Measurements from ENCODE around the gene EFNA2.
A peak's percentile ranks its signal among the peaks of the same experiment; 100 is the strongest.

The EFNA2 gene

GRCh38 chr19:1249298-1249989 is 36.2 kb upstream of the EFNA2 start:
- DNase-seq, result peak; percentile 92

GRCh38 chr19:1249990-1250436 is 35.7 kb upstream of the EFNA2 start:
- no peak for DNase-seq

GRCh38 chr19:1250437-1251260 is 35.0 kb upstream of the EFNA2 start:
- DNase-seq, result peak; percentile 70

GRCh38 chr19:1251330-1252220 is 34.1 kb upstream of the EFNA2 start:
- peak; percentile 61 for DNase-seq

GRCh38 chr19:1252221-1252820 is 33.4 kb upstream of the EFNA2 start:
- peak; percentile 77 for DNase-seq

- peak; percentile 80 for DNase-seq
Observed at GRCh38 chr19:1252821-1253513, 32.7 kb upstream of the EFNA2 start.

GRCh38 chr19:1253514-1254080 is 32.1 kb upstream of the EFNA2 start:
- no peak for DNase-seq

- no peak for DNase-seq
Observed at GRCh38 chr19:1254081-1254527, 31.6 kb upstream of the EFNA2 start.

- no peak for DNase-seq
Observed at GRCh38 chr19:1254530-1255185, 31.0 kb upstream of the EFNA2 start.

GRCh38 chr19:1255186-1256161 is 30.2 kb upstream of the EFNA2 start:
- DNase-seq, result no peak

GRCh38 chr19:1256646-1257474 is 28.8 kb upstream of the EFNA2 start:
- DNase-seq, result no peak

- no peak for DNase-seq
Observed at GRCh38 chr19:1257475-1258162, 28.1 kb upstream of the EFNA2 start.

- DNase-seq, result no peak
Observed at GRCh38 chr19:1258163-1258492, 27.5 kb upstream of the EFNA2 start.

- DNase-seq, result no peak
Observed at GRCh38 chr19:1258707-1259205, 26.9 kb upstream of the EFNA2 start.

- DNase-seq, result peak; percentile 74
Observed at GRCh38 chr19:1259206-1259875, 26.3 kb upstream of the EFNA2 start.

GRCh38 chr19:1259876-1260748 is 25.6 kb upstream of the EFNA2 start:
- DNase-seq, result peak; percentile 50

All from activated gamma-delta T cell treated with Interleukin-2 at 50 U/mL for 16 hours (primary cell).